Astrocyte (in vitro differentiated cells and primary cell): Measurements from ENCODE around the gene CCDC185.

Source experiments
- CTCF ChIP-seq: IDR thresholded peaks from 2 replicates; pipeline ENCODE4 v1.5.1; 2011; ENCODE audit warnings: low read depth, mild to moderate bottlenecking, inconsistent platforms, low read length, moderate library complexity; ENCODE audit not compliant: insufficient read depth
- EZH2 ChIP-seq: IDR thresholded peaks from 2 replicates; pipeline ENCODE4 v1.6.1; 2012; ENCODE audit warnings: mild to moderate bottlenecking, low read length, inconsistent platforms; ENCODE audit not compliant: insufficient read depth

GRCh38 chr1:223429821-223430220, 36.6 kb downstream of the CCDC185 start:
- no peak for TF ChIP-seq CTCF
- TF ChIP-seq EZH2, result no peak
